Measurements from ENCODE around the gene POMP. TPM values are rescaled to one million over a fixed set of nuclear protein-coding genes. Genes with fewer than 3 reads are reported as not detected.
A peak's percentile ranks its signal among the peaks of the same experiment; 100 is the strongest.

Gene POMP
- total RNA-seq, 1 donor from 2014 or later, result 54.0 TPM

DNA sequence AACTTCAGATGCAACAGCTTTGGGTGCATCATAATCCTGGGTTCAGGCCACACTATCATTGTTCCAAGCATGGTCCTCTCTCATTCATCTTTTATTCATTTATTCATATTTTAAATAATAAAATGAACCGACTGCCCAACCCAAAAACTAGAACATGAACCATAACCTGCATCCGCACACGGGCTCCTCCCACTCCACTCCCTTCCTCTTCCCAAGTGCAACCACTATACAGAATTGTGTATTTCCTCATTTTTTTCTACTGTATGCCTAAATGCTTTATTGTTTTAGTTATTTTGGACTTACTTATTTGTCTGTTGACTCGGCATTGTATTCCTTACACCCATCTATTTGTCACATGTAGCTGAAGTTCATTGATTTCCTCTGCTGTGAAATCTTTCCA is 30.7 kb upstream of the POMP start:
- TF ChIP-seq, protein P1, sequence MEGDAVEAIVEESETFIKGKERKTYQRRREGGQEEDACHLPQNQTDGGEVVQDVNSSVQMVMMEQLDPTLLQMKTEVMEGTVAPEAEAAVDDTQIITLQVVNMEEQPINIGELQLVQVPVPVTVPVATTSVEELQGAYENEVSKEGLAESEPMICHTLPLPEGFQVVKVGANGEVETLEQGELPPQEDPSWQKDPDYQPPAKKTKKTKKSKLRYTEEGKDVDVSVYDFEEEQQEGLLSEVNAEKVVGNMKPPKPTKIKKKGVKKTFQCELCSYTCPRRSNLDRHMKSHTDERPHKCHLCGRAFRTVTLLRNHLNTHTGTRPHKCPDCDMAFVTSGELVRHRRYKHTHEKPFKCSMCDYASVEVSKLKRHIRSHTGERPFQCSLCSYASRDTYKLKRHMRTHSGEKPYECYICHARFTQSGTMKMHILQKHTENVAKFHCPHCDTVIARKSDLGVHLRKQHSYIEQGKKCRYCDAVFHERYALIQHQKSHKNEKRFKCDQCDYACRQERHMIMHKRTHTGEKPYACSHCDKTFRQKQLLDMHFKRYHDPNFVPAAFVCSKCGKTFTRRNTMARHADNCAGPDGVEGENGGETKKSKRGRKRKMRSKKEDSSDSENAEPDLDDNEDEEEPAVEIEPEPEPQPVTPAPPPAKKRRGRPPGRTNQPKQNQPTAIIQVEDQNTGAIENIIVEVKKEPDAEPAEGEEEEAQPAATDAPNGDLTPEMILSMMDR (IDR thresholded peaks at IDR 0.05), result no peak
- POLR2A ChIA-PET, result no interaction called here
- CTCF ChIA-PET, result interaction anchor here (1.0 kb wide), 1 partner anchor 304 kb away, joined by 3 read pairs; no protein-coding TSS in a partner anchor
- Mint-ChIP-seq H3K27ac (no peak overlapping the region), H3K36me3 (ENCODE audit: low read depth) (no peaks in the 10 kb centered on the region), H3K27me3 (no peaks in the 10 kb centered on the region), H3K4me3 (no peak overlapping the region), H3K9me3 (no peaks in the 10 kb centered on the region), H3K4me1 (peaks cover 7% of the 10 kb centered on the region)
- ATAC-seq (ENCODE audit: low read depth), result no peak
- intact Hi-C loops (cut with micrococcal nuclease), result no loop called here
- DNase-seq, result no peak

DNA sequence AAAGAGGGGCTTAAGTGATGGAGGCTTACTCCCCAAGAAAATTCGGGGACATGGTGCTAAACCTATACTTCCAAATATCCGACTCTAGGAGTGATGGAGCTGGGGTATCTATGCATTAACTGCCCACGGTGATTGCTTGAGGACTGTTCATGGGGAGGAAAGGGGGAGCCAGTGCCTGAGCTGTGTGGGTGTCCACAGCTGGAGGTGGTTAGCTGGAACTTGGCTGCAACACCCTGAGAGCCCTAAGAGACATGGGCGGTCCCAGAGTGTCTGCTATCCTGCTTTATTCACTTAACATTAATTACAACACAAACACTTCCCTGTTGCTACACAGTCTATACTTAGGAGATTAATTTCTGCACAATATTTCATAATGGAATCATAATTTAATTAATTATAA is 28.1 kb upstream of the POMP start:
- H3K4me3 Mint-ChIP-seq, result no peak overlapping the region
- no peaks in the 10 kb centered on the region for H3K9me3 Mint-ChIP-seq
- no peaks in the 10 kb centered on the region for H3K36me3 Mint-ChIP-seq (ENCODE audit: low read depth)
- TF ChIP-seq, protein P1 (IDR thresholded peaks at IDR 0.05), result no peak
- POLR2A ChIA-PET, result no interaction called here
- CTCF ChIA-PET, result interaction anchor here (1.2 kb wide), 1 partner anchor 40 kb away, joined by 3 read pairs; no protein-coding TSS in a partner anchor
- ATAC-seq (ENCODE audit: low read depth) (no peak), DNase-seq (no peak)
- H3K4me1 Mint-ChIP-seq, result no peaks in the 10 kb centered on the region
- H3K27ac Mint-ChIP-seq, result no peak overlapping the region
- intact Hi-C loops (cut with micrococcal nuclease), result loop anchor here (10.0 kb wide), 1 partner anchor 136 kb away; the partner anchor contains the start of gene FLT1
- no peaks in the 10 kb centered on the region for H3K27me3 Mint-ChIP-seq

DNA sequence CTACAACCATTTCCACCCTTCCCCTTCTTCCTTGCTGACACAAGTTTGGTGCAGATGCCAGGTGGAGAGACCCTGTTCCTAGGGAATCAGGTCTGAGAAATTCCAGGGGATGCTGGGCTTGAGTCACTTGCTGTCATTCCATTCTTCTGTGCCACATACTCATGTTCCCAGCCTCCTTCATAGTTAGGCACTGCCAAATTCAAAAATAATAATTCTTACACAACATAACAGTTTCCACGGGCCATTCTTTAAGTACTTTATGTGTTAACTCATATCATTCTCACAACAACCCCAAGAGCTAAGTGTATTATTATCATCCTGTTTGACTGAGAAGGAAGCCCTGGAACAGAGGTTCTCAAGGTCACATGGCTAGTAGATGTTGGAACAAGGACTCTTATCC is 27.1 kb upstream of the POMP start:
- intact Hi-C loops (cut with micrococcal nuclease), result loop anchor here (10.0 kb wide), 1 partner anchor 137 kb away; the partner anchor contains the start of gene FLT1
- TF ChIP-seq, protein P1 (IDR thresholded peaks at IDR 0.05), result no peak
- no peak for ATAC-seq (ENCODE audit: low read depth)

DNA sequence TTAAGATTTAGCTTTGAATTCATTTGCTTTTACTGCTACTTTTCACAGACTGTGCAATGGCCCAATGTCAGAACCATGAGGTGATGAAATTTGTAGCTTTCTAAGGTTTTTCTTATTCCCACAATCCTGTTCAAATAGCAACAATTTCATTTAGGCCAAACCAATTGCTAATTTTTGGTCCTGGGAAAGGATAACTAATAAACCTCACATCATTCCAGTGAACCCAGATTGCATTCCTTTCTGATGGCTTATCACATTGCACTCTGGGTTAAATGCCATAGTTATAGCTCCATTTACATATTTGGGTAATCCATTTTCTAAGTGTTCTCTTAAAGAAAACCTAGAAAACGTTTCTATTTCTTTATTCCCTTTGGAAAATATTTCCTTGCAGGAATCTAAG is 22.9 kb upstream of the POMP start:
- no peak overlapping the region for H3K27ac Mint-ChIP-seq
- intact Hi-C loops (cut with micrococcal nuclease), result loop anchor here (1.0 to 10.0 kb wide), 5 partner anchors 109 to 497 kb away; partner anchors contain the start of genes FLT1 and PAN3
- peaks cover 33% of the 10 kb centered on the region for H3K4me1 Mint-ChIP-seq
- H3K27me3 Mint-ChIP-seq, result no peaks in the 10 kb centered on the region
- DNase-seq (no peak), ATAC-seq (ENCODE audit: low read depth) (no peak)
- TF ChIP-seq, protein P1 (IDR thresholded peaks at IDR 0.05), result no peak
- no peaks in the 10 kb centered on the region for H3K36me3 Mint-ChIP-seq (ENCODE audit: low read depth)
- H3K4me3 Mint-ChIP-seq, result no peak overlapping the region
- ChIA-PET CTCF (interaction anchor here (5.6 kb wide), 1 partner anchor 312 kb away, joined by 50 read pairs; no protein-coding TSS in a partner anchor), POLR2A (no interaction called here)
- H3K9me3 Mint-ChIP-seq, result no peaks in the 10 kb centered on the region

More for the DNA sequence above, 27.1 kb upstream of the POMP start:
- peaks cover 5% of the 10 kb centered on the region for H3K4me1 Mint-ChIP-seq
- H3K4me3 Mint-ChIP-seq, result no peak overlapping the region
- CTCF ChIA-PET, result interaction anchor here (1.2 kb wide), 1 partner anchor 39 kb away, joined by 3 read pairs; no protein-coding TSS in a partner anchor
- H3K27me3 Mint-ChIP-seq, result no peaks in the 10 kb centered on the region
- H3K27ac Mint-ChIP-seq, result no peak overlapping the region
- H3K9me3 Mint-ChIP-seq, result no peaks in the 10 kb centered on the region
- POLR2A ChIA-PET, result no interaction called here
- no peaks in the 10 kb centered on the region for H3K36me3 Mint-ChIP-seq (ENCODE audit: low read depth)
- DNase-seq, result no peak

DNA sequence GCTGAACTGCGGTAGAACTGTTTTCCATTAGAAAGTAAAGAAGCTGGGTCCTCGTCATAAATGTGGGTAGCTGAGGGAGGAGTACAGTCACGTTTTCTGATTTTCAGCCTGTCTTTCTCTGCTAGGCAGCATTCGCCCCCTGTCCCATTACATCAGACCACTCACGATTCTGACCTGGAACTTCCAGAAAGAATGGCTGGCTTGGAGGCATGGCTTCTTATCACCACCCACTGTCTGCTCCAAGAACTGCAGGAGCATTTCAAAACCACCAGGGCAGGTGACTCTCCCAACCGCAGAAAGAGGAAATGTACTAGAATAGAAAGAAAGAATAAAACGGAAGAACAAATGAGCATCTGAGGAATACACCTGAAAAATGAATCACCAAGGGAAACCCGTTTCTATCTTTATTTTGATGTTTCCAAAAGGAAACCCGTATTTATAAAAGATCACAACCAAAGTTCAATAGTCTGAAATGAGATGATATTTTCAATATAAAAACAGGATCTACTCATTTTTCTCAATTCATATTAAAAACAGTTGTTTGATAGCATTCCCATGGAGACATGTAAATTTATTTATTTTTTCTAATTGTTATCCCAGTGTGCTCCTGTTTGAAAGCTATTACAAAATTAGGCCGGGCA is 22.1 kb upstream of the POMP start:
- no peak for DNase-seq
- Mint-ChIP-seq H3K4me3 (peak overlapping the region; percentile 66), H3K9me3 (no peaks in the 10 kb centered on the region), H3K27ac (peak overlapping the region; percentile 74), H3K4me1 (peaks cover 36% of the 10 kb centered on the region), H3K27me3 (no peaks in the 10 kb centered on the region), H3K36me3 (ENCODE audit: low read depth) (no peaks in the 10 kb centered on the region)
- intact Hi-C loops (cut with micrococcal nuclease), result loop anchor here (1.0 to 10.0 kb wide), 6 partner anchors 22 to 498 kb away; partner anchors contain the start of genes FLT1 and PAN3
- TF ChIP-seq, protein P1 (IDR thresholded peaks at IDR 0.05), result no peak
- ATAC-seq (ENCODE audit: low read depth), result peak; percentile 74
- ChIA-PET CTCF (interaction anchor here (0.7 to 5.6 kb wide), 2 partner anchors 10 to 312 kb away, joined by 3 to 50 read pairs; no protein-coding TSS in a partner anchor), POLR2A (interaction anchor here (0.7 to 1.3 kb wide), 3 partner anchors 22 to 588 kb away, joined by 8 to 11 read pairs (median 11); partner anchors contain the start of gene POMP)
